LNCaP clone FGC (cell line): Measurements from ENCODE around the gene NOP14.
A peak's percentile ranks its signal among the peaks of the same experiment; 100 is the strongest.

Experiments
- DNase-seq: peaks from one replicate; pipeline ENCODE4 v3.0.0-alpha.2; 2011; ENCODE audit warnings: low read depth
- H3K4me3 ChIP-seq: 2 replicates; pipeline ENCODE4 v1.5.1; 2011; ENCODE audit warnings: mild to moderate bottlenecking, low read depth, low read length, control low read depth
- CTCF ChIP-seq: IDR thresholded peaks from 2 replicates; pipeline ENCODE4 v1.5.1; 2012; ENCODE audit warnings: mild to moderate bottlenecking; ENCODE audit not compliant: control insufficient read depth, insufficient read depth; ENCODE audit errors: extremely low read depth

The NOP14 gene

GRCh38 chr4:2963175-2963965 is at the start of gene NOP14, which contains the start of gene GRK4:
Gene NOP14 (minus strand): TSS chr4:2963406. CDS start chr4:2963319, 87 bp downstream.
Gene GRK4 (plus strand): TSS chr4:2963571. CDS start chr4:2964071, 500 bp downstream.
- H3K4me3 ChIP-seq = peak within 1 kb of the TSS; percentile 96
- TF ChIP-seq CTCF = peak; percentile 28
- DNase-seq = peak; percentile 92

DNA sequence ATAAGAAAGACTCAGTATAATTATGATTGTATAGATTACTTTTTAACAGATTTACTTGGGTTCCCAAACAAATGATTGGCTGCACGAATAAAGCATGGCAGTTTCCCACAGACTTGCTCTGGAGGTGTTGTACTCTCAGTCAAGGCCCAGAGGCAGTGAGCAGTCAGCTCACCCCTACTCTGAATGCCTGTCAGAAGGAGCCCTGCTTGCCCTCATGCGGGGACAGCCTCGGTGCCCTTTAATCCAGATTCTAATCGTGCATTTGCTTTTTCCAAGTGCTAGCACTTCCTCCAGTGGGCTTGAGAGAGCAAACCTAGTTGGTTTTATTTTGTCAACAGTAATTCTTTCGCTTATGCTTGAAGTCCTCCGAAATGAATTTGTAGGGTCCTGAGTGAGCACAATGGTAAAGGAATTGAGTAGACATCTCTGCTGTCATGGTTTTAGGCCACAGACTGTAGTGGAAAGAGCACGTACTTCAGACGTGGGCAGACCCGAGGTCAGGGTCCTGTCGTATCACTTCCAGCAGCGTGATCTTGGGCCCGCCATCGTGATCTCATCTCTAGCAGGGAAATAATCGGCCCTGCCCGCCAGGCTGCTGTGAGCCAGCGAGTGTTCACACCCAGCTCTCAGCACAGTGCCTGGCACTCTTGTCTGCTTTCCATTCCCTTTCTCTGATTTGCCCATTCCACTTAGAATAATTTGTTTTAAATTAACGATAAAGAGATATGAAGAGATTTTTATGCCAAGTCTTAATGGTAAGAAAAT is 48.4 kb upstream of the NOP14 start:
- TF ChIP-seq CTCF = no peak
- H3K4me3 ChIP-seq = no peak overlapping the region
- no peak for DNase-seq

- no peak for TF ChIP-seq CTCF
- H3K4me3 ChIP-seq = no peak overlapping the region
- DNase-seq = no peak
Observed at GRCh38 chr4:3010998-3011397, 47.8 kb upstream of the NOP14 start.

- DNase-seq = no peak
Observed at GRCh38 chr4:3010577-3010976, 47.4 kb upstream of the NOP14 start.

GRCh38 chr4:3009422-3009821 is 46.2 kb upstream of the NOP14 start:
- no peak overlapping the region for H3K4me3 ChIP-seq
- peak; percentile 14; the same call in 1 of the 2 replicates for TF ChIP-seq CTCF
- no peak for DNase-seq

More at GRCh38 chr4:3010577-3010976, 47.4 kb upstream of the NOP14 start:
- H3K4me3 ChIP-seq = no peak overlapping the region
- TF ChIP-seq CTCF = no peak

GRCh38 chr4:3007724-3008123 is 44.5 kb upstream of the NOP14 start:
- H3K4me3 ChIP-seq = no peak overlapping the region
- no peak for TF ChIP-seq CTCF
- DNase-seq = no peak
